Subcutaneous adipose tissue (tissue), 4 donors: ENCODE data around the gene QRSL1. TPM values are rescaled to one million over a fixed set of nuclear protein-coding genes. Genes with fewer than 3 reads are reported as not detected.

Source experiments
- small RNA-seq: library from RNA; depleted of rRNA; stranded (forward); fragments of <200 nt; gene quantifications from one replicate; pipeline ENCODE3, GENCODE V24; 2016
- total RNA-seq, 4 donors: library from RNA; depleted of rRNA; stranded (reverse); fragments of >200 nt; gene quantifications; one replicate each; pipeline ENCODE4 v1.1.0, GENCODE V29; 2016
- TF ChIP-seq, protein P1 (sequence below): fragments of 450-650 bp; IDR thresholded peaks from one replicate; pipeline ENCODE4 v1.5.1; 2016; ENCODE audit warnings: low read depth, mild to moderate bottlenecking, control low read depth, antibody characterized with exemption, moderate library complexity

QRSL1 gene
- total RNA-seq, 4 donors from 2014 or later, result 6.4 to 12.9 (median 7.9) TPM

- TF ChIP-seq, protein P1, sequence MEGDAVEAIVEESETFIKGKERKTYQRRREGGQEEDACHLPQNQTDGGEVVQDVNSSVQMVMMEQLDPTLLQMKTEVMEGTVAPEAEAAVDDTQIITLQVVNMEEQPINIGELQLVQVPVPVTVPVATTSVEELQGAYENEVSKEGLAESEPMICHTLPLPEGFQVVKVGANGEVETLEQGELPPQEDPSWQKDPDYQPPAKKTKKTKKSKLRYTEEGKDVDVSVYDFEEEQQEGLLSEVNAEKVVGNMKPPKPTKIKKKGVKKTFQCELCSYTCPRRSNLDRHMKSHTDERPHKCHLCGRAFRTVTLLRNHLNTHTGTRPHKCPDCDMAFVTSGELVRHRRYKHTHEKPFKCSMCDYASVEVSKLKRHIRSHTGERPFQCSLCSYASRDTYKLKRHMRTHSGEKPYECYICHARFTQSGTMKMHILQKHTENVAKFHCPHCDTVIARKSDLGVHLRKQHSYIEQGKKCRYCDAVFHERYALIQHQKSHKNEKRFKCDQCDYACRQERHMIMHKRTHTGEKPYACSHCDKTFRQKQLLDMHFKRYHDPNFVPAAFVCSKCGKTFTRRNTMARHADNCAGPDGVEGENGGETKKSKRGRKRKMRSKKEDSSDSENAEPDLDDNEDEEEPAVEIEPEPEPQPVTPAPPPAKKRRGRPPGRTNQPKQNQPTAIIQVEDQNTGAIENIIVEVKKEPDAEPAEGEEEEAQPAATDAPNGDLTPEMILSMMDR, result no peak
These were observed 86.5 kb downstream of the QRSL1 start for GRCh38 chr6:106715922-106716321.

DNA sequence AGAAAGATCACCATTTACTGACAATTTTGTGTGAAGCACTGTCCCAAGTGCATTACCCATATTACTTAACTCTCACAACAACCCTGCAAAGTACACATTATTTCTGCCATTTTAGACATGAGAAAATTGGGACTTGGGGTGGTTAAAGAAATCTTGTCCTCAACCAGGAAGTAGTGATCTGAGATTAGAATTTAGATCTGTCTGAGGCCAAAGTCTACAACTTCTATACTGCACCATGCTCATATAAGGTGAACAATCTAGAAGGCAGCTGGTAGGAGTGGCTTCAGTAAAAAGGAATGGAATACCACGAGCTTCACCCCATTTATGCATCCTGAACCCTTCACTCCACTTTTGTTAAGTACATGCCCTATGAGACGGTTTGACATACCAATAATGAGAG lies 87.6 kb downstream of the QRSL1 start:
- TF ChIP-seq, protein P1, result no peak

Small RNA genes lying within 50 kb of the gene (small RNA-seq; reads per million reads assigned to genes)
- gene RNU6-527P, result not detected

Other genes starting within 250 kb of the QRSL1 start
- 1 to 10 TPM; 2.9 to 8.6 (median 3.4) TPM for gene RTN4IP1, start 80 bp upstream of the QRSL1 start, total RNA-seq